Measurements from ENCODE around the gene MED13L.
A peak's percentile ranks its signal among the peaks of the same experiment; 100 is the strongest.

Gene MED13L

GRCh38 chr12:116278667-116279066 is 1.2 kb upstream of the MED13L start:
- DNase-seq (ENCODE audit: low read depth in 3 of 3) = no peak

DNA sequence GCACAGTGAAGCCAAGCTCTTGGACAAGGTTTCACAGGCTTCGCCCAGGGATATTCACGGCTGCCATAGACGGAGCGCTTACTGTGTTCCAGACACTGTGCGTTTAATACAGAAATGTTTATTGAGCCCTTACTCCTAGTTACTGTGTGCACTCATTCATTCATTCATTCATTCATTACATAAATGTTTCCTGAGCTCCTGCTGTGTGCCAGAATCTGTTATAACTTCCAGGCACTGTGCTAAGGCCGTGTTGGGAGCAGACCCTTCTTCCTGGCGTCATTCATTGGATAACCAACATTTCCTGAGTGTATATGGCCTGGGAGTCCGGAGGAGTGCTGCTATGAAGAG is 760 bp upstream of the MED13L start:
- no peak for DNase-seq (ENCODE audit: low read depth in 3 of 3)

DNA sequence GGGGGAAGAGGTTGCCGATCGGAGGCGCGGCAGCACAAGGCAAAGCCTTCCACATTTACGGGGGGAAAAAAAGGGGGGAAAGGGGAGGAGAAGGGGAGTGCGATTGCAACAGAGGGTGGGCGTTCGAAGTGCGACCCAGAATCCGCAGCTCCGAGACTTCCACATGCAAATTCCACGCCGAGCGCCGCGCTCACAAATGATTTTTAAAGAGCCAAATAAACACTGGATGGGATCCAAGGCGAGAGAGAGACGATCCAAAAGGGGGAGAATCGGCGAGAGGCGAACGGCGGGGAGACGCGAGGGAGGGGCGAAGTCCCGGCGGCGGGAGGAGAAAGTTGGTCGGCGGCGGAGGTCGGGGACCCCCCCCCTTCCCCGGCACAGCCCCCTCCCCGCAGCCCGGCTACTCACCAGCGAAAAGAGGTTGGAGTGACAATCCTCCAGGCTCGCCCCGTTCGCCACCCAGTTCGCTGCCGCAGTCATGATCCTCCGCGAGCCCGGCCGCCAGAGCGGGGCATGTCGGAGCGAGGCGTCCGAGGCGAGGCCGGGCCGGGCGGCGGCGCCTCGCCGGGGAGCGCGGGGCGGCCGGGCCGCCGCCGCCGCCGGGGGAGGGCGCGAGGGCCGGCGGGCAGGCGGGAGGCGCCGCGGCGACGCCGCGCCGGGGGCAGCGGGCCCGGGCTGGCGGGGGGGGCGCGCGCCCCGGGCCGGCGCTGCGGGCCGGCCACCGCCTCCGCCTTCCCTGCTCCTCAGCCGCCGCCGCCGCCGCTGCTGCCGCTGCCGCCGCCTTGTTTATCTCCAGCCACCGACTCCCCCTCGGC is 634 bp downstream of the MED13L start:
- DNase-seq (ENCODE audit: low read depth in 3 of 3) = peak; percentile 26 to 39 (median 36)

- no peak for DNase-seq (ENCODE audit: low read depth in 3 of 3)
These were observed 2.7 kb downstream of the MED13L start for GRCh38 chr12:116274551-116275375.

DNA sequence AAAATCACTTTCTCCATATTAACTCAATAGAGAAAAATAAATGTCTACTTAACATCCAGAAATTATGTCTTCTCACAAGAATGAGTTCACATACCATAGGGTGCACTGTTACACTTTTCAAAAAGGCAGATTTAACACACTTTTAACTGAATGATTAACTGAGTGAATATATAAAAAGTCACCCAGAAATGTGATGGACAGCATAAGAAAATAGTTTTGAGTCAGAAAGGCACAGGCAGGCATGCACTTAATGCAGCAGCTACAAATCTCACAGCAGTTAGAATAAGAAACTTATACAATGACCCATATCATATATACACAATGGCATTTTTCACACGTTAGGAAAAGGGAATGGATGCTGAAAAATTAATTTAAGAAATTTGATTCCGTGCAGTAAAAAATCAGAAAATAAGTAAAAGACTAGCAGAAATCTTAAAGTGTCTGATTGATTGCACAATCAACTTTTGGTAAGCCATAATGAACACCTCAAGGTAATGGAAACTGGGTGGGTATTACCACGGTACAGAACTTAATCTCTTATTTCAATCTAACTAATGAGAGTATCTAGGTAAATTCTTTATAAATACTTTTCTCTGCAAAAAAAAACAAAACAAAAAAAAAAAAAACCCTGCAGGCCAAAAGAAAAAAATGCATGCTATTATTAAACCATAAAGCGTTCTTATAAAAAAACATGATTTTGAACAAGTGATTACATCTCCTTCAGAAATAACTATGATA is 3.5 kb downstream of the MED13L start:
- no peak for DNase-seq (ENCODE audit: low read depth in 3 of 3)

DNA sequence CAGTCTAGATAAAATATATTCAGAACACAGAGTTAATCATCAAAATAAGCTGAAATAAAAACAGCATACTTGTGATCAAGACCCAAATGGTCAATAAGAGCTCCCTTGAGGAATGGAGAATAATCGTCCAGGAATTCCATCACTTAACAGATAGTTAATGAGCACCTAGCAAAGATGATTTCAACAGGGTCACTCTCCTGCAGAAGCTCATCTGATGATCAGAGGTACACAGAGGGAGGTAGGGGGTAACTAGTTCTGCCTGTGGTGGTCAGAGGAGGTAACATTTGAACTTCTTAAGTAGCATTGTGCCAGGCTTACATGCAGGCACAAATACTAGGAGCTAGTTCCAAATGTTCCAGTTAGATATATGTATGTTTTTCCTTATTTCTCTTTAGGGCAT is 9.5 kb downstream of the MED13L start:
- DNase-seq (ENCODE audit: low read depth in 3 of 3) = no peak

GRCh38 chr12:116266631-116267349 is 10.7 kb downstream of the MED13L start:
- no peak for DNase-seq (ENCODE audit: low read depth in 3 of 3)

- DNase-seq (ENCODE audit: low read depth in 3 of 3) = no peak
These were observed 11.3 kb downstream of the MED13L start for GRCh38 chr12:116266168-116266601.

GRCh38 chr12:116265351-116266147 is 11.9 kb downstream of the MED13L start:
- DNase-seq (ENCODE audit: low read depth in 3 of 3) = no peak

GRCh38 chr12:116264525-116265070 is 12.9 kb downstream of the MED13L start:
- no peak for DNase-seq (ENCODE audit: low read depth in 3 of 3)

GRCh38 chr12:116263844-116264243 is 13.6 kb downstream of the MED13L start:
- DNase-seq (ENCODE audit: low read depth in 3 of 3) = no peak

DNA sequence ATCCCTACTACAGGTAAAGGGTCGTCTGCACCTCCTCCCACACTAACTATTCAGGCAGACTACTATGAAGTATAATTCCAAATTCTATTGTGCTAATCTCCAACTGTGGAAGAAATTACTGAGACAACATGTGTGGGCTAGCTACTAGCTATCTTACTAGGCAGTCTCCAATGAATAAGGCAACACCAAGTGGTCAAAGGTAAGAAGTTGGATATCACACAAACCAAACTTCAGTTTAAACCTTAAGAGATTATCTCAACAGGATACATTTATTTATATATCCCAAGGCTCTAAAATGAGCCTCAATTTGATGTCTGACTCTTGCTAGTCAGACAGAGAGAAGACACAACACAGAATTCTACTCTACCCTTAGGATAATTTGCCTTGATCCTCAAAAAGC is 14.1 kb downstream of the MED13L start:
- DNase-seq (ENCODE audit: low read depth in 3 of 3) = no peak

- no peak for DNase-seq (ENCODE audit: low read depth in 3 of 3)
These were observed 14.8 kb downstream of the MED13L start for GRCh38 chr12:116262741-116263140.

GRCh38 chr12:116261525-116262100 is 15.9 kb downstream of the MED13L start:
- no peak for DNase-seq (ENCODE audit: low read depth in 3 of 3)

DNA sequence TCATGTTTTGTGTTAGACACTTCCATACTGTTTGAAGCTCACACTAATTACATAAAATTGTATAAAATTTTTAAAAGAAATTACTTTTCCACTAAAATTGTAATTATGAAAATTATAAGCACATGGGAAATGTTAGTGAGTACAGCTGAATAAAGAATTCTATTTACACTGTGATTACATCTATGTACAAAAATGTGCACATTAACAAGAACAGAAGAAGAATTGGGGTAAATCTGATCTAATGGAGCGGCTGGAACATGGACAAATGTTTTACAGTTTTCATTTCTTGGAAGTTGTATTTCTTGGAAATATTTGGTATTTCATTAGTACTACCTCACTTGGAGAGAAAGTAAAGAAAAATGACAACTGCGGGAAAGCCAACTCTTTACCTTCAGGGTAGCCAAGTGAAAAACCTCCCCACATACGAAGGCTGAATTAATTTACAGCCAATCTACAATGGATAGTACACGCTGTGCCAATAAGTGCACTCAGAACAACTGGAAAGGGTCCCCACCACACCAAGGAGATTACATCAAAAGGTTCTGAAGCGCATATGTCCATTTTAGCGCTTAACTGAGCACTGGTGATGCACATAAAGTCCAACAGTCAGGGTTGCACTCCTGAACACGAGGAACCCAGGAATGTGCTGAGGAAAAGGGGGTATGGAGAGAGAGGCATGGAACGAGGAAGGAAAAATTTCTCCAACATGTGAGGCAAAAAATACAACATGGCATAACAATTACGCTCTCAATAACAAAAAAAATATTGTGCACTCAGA is 17.5 kb downstream of the MED13L start:
- DNase-seq (ENCODE audit: low read depth in 3 of 3) = no peak

GRCh38 chr12:116257826-116258225 is 19.7 kb downstream of the MED13L start:
- DNase-seq (ENCODE audit: low read depth in 3 of 3) = no peak

DNA sequence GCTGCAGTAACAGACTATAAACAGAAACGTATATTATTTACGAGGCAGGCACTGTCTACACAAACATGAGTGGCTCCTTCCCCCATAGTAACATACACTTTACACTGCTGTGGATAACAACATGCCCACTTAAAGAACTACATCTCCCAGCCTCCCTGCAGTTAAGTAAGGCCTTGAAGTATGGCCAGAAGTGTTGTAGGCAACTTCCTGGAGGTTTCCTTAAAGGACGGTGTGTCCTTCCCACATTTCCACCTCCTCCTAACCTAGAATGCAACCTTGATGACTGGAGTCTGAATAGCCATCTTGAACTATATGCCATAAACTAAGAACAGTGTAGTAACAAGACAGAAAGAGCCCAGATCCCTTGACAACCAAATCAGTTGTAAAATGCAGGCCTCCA is 20.3 kb downstream of the MED13L start:
- DNase-seq (ENCODE audit: low read depth in 3 of 3) = no peak

GRCh38 chr12:116249938-116250337 is 27.6 kb downstream of the MED13L start:
- no peak for DNase-seq (ENCODE audit: low read depth in 3 of 3)

DNA sequence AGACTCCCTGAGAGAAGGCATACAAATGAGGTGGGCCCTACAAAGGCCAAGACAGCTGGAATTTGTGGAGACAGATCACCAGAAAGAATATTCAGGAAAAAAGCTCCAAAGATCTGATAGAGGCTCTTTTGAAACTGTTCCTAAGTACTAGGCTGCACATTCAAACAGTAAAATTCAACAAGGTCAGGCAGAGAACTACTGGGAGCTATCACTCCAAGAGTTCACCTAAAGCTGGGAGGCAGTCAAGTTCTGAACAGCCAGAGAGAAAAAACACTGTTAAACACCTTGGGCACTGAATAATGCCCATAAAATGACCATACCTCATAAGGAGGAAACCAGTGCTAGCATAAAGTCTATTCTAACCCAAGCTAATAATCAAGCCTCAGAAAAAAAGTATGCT is 28.6 kb downstream of the MED13L start:
- DNase-seq (ENCODE audit: low read depth in 3 of 3) = no peak

Measured in stimulated activated CD4-positive, alpha-beta T cell treated with anti-CD3 and anti-CD28 coated beads, TNF-alpha, amount 100 ng/mL, for 4 hours (primary cell).